Stimulated activated CD8-positive, alpha-beta memory T cell treated with anti-CD3 and anti-CD28 coated beads, Interleukin-7, amount 100 ng/mL, for 48 hours (primary cell): ENCODE data around the gene MTA1.

ENCODE experiments used
- DNase-seq, 2 donors: peaks; one replicate each; pipeline ENCODE4 v3.0.0-alpha.2; 2020; ENCODE audit warnings: low read depth in 1 of 2; ENCODE audit errors: extremely low read depth in 1 of 2

MTA1 gene

DNA sequence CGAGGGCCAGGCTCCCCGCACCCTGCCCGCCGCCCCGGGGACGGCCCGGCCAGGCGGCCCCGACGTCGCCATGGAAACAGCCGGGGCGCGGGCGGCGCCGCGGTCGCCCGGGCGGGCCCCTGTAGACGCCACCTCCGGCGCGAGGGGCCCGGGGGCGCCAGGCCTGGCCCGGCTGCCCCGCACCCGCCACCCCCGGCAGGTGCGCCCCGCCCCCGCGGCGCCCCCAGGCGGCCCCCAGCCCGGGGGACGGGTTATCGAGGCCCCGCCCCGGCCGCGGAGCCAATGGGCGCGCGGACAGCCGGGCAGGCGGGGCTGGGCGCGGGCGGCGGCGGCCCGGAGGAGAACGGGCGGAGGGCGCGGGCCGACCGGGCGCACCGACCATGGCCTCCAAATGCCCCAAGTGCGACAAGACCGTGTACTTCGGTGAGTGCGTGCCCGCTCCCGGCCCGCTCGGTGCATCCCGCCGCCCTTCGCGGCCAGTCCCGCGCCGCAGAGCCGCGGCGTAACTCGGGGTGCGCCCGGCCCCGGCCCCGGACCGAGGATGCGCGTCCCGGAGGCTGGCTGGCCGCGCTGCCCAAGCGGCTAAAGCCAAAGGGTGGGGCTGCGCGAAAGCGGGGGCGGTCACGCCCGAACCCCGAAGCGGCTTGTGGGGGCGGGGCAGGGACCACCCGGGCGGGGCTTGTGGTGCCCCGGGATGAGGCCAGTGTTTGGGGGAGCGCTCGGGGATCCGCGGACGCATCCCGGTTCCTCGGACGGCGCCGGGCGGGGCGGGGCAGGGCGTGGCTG lies 55.0 kb downstream of the MTA1 start, which contains the start of gene CRIP2:
Gene CRIP2 (plus strand): TSS at position 339 of the 786 bp plus-strand sequence. CDS start 42 bp downstream, at position 381.
- no peak for DNase-seq

GRCh38 chr14:105475269-105476096 lies 55.9 kb downstream of the MTA1 start:
- no peak for DNase-seq

DNA sequence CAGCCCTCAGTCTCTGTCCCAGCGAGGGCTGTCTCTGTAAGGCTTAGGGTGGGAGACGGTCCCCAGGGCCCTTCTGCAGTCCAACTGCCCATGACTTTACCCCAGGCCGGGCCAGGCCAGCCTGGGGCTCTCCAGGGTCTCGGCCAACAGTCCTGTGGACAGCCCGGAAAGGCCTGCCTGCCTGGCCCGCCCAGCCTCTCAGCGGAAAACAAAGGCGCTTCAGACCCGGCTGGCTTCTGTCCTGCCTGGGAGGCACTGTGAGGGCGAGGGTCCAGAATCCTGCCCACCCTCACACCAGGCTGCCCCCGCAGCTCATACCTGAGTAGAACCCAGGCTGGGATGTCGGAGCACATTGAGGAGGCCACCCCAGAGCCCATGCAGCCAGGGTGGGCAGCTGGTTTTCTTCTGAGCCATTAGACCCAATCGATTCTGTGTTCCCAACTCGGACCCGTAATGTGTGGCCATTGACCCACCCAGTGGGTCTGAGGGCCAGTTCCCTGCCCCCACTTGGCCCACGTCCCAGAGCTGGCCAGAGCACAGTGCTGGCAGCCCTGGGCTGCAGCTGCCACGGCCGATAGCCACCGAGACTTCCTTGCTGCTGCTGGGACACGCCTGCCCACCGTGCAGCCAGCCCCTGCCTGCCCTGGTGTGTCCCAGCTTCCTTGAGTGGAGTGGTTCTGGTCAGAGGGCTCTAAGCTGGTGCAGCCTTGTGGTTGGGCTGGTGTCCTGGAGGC lies 56.6 kb downstream of the MTA1 start:
- no peak for DNase-seq

- DNase-seq = no peak
Observed at GRCh38 chr14:105476831-105477659, 57.4 kb downstream of the MTA1 start.

DNA sequence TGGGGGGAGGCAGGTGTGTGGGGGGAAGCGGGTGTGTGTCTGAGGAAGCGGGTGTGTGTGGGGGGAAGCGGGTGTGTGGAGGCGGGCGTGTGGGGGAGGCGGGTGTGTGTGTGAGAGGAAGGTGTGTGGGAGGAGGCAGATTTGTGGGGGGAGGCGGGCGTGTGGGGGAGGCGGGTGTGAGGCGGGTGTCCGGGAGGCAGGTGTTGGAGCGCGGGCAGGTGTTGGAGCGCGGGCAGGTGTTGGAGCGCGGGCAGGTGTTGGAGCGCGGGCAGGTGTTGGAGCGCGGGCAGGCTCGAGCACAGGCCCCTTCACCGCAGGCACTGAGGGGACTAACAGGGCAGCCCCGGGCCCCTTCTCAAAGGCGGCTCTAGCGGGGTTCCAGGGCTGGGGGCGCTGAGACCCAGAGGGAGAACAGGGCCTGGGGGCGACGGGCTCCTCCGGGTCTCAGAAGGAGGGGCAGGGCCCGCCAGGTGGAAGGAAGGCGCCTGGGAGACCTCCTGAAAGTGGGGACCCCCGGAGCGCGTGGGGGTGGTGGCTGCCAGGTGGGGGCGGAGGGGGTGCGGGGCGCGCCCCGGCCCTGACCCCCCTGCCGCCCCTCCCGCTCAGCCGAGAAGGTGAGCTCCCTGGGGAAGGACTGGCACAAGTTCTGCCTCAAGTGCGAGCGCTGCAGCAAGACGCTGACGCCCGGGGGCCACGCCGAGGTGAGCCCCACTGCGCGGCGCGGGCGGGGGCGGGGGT lies 58.2 kb downstream of the MTA1 start:
- no peak for DNase-seq

GRCh38 chr14:105478398-105479251 lies 59.0 kb downstream of the MTA1 start:
- no peak for DNase-seq

GRCh38 chr14:105479431-105480158 lies 60.0 kb downstream of the MTA1 start:
- no peak for DNase-seq

GRCh38 chr14:105480199-105480746 lies 60.6 kb downstream of the MTA1 start:
- no peak for DNase-seq

- DNase-seq = peak; percentile 71 to 73
Observed at GRCh38 chr14:105480807-105481801, 61.5 kb downstream of the MTA1 start.

DNA sequence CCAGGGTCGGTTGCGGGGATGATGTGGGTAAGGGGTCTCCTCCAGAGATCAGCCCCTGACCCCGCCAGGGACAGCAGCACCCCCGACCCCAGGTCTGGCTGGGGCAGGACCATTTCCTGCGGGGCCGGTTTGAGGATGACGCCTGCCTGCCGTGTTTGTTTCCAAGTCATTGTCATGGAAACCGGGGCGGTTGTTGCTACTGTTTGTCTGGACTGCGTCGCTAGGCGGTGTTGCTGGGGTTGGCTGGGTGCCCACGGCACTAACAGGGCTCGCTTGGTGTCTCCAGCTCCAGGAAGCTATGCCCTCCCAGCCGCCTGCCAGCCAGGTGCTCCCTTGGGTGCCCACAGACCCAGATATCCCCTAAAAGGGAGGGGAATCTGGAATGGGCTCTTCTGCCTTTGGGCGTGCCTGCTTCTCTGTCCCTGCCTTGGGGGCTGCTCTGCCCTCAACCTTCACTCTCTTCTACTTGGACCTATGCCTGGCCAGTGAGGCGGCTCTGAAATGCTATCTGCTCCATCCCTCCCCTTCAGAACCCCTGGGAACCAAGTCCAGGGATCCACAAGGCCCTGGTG lies 62.3 kb downstream of the MTA1 start:
- DNase-seq = peak; percentile 74 to 93

DNA sequence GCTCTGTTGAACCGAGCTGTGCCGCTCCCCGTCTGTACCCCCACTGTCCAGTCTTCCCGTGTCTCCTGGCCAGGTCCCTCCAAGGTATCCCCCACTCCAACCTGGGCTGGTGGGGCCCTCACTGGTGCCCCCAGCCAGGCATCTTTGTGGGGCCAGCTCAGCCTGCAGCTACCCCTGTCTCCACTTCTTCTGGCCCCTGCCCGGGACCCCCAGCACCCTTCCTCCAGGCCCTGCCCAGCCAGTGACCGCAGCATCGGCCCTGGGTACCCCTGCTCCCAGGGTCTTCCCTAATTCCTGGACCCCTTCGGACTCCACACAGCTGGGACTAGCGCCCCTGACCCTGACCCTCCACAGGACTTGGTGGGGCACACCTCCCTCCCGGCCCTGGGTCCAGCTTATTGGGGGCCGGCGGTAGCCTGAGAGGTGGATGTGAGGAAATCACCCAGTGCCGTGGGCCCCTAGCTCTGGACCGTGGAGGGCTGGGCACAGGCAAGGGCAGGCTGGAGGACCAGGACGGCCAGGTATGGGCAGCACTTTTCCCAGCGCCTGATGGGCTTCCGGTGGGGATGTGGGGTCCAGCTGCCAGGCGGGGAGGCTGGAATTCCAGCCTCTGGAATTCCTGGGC lies 63.0 kb downstream of the MTA1 start:
- DNase-seq = no peak

DNA sequence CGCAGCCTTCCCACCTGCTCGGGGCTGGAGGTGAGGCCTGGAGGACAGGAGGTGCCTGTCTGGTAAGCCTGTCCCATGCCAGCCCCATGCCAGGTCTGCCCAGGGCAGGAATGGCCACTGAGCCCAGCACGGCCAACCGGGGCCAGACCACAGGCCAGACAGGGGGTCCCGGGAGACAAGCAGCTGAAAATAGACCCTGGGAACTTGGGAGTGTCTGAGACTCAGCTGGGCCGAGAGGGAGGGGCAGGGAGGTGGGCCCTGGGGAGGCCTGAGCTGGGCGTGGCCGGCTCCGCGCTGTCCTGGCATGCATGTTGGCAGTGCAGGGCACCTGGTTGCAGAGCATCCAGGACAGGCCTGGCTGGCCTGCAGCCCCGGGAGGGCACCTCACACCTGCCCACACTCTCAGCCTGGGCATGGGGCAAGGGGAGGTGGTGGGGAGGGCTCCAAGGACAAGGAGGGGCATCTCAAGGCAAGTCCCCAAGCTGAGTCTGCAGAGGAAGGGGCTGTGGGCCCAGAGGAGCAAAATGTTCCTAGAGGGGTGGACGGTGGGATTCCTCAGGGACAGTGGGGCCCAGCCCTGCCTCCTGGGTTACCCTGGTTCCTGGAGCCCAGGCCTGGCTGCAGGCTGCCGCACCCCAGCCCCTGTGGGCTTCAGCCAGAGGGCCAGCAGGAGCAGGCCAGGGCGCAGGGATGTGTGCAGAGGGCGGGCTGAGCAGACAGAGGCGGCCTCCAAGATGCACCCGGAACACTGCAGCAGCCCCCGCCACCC lies 63.9 kb downstream of the MTA1 start:
- no peak for DNase-seq

DNA sequence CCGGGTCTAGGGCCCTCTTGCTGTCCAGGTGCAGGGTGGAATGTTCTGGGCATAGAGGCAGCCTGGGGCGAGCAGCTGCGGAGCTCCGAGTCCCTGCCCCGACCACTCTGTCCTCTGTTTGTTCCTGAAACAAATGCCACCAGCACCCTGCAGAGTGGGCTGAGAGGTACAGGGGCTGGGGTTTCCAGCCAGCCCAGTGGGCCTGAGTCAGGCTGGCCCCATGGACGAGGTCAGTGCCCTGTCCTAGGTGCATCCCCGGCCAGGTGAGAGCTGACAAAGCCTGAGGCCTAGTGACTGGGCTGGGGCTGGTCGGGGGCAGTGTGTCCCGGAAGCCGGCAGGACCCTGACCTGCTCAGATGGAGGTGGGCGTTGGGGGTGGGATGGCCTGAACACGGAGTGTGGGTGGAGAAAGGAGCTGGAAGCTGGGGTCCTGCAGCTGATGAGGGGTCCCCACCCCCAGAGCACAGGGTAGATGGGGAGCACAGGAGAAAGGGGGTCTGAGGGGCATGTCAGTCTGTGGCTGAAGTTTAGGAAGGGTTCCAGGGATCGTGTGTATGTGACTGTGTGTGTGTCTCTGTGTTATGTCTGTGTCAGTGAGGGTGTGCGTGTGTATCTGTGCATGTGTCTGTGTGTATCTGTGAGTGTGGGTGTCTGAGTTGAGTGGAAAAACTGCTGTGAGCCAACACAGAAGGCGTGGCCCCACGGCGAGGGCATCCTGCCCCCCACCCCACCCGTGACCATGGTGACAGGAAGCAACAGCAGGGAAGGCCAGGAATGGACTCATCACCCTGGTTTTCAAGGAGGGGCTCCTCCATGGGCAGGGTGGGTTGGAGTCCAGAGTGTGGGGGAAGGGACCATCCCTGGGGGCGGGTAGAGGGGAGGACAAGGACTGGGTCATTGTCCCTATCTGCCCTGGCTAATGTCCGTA lies 64.7 kb downstream of the MTA1 start:
- no peak for DNase-seq

GRCh38 chr14:105484997-105485393 lies 65.4 kb downstream of the MTA1 start:
- no peak for DNase-seq
